Dermis microvascular lymphatic vessel endothelial cell (primary cell): ENCODE data around the gene GRB10. TPM values are rescaled to one million over a fixed set of nuclear protein-coding genes. Genes with fewer than 3 reads are reported as not detected.

Source experiments
- DNase-seq, 2 donors: peaks; one replicate each; pipeline versions ENCODE4 v3.0.0 to v3.0.0-alpha.2; 2010; ENCODE audit warnings: low read depth in 2 of 2
- total RNA-seq: library from RNA; depleted of rRNA; stranded (reverse); fragments of >200 nt; gene quantifications from 2 replicates; pipeline ENCODE4 v1.2.1, GENCODE V29; 2014

The GRB10 gene
- total RNA-seq, 1 donor from 2014 or later: 98.5 TPM

GRCh38 chr7:50674299-50674698, 108.4 kb downstream of the GRB10 start:
- DNase-seq: no peak

GRCh38 chr7:50673096-50673495, 109.6 kb downstream of the GRB10 start:
- no peak for DNase-seq

GRCh38 chr7:50672045-50672444, 110.7 kb downstream of the GRB10 start:
- no peak for DNase-seq

- no peak for DNase-seq
Measured at GRCh38 chr7:50671386-50671785, 111.3 kb downstream of the GRB10 start.

- DNase-seq: no peak
Measured at GRCh38 chr7:50669890-50670289, 112.8 kb downstream of the GRB10 start.

- DNase-seq: peak in 1 of 2 donors; percentile 72
Measured at GRCh38 chr7:50667789-50668226, 114.9 kb downstream of the GRB10 start.

GRCh38 chr7:50667338-50667737, 115.4 kb downstream of the GRB10 start:
- DNase-seq: peak in 1 of 2 donors; percentile 77

- no peak for DNase-seq
Measured at GRCh38 chr7:50666124-50666496, 116.6 kb downstream of the GRB10 start.

- DNase-seq: peak in 1 of 2 donors; percentile 35
Measured at GRCh38 chr7:50665403-50666123, 117.1 kb downstream of the GRB10 start.

- DNase-seq: no peak
Measured at GRCh38 chr7:50664937-50665336, 117.8 kb downstream of the GRB10 start.

- peak in 1 of 2 donors; percentile 81 for DNase-seq
Measured at GRCh38 chr7:50664461-50664922, 118.2 kb downstream of the GRB10 start.

- no peak for DNase-seq
Measured at GRCh38 chr7:50663396-50664102, 119.1 kb downstream of the GRB10 start.

- DNase-seq: no peak
Measured at GRCh38 chr7:50662996-50663395, 119.7 kb downstream of the GRB10 start.

GRCh38 chr7:50662041-50662694, 120.5 kb downstream of the GRB10 start:
- DNase-seq: no peak

GRCh38 chr7:50661345-50662040, 121.2 kb downstream of the GRB10 start:
- DNase-seq: no peak

- DNase-seq: no peak
Measured at GRCh38 chr7:50660830-50661175, 121.9 kb downstream of the GRB10 start.

- no peak for DNase-seq
Measured at GRCh38 chr7:50660040-50660829, 122.5 kb downstream of the GRB10 start.

- DNase-seq: no peak
Measured at GRCh38 chr7:50659329-50659965, 123.2 kb downstream of the GRB10 start.

- no peak for DNase-seq
Measured at GRCh38 chr7:50658696-50659095, 124.0 kb downstream of the GRB10 start.

GRCh38 chr7:50657912-50658311, 124.8 kb downstream of the GRB10 start:
- no peak for DNase-seq
